ENCODE results near the gene BRCA2.
A peak's percentile ranks its signal among the peaks of the same experiment; 100 is the strongest.

The BRCA2 gene

GRCh38 chr13:32431361-32431760 lies 116.1 kb downstream of the BRCA2 start:
- no peak for DNase-seq

GRCh38 chr13:32432856-32433255 lies 117.5 kb downstream of the BRCA2 start:
- DNase-seq, result no peak

- DNase-seq, result no peak
Measured at GRCh38 chr13:32438871-32439270, 123.6 kb downstream of the BRCA2 start.

GRCh38 chr13:32443111-32443510 lies 127.8 kb downstream of the BRCA2 start:
- peak; percentile 38 for DNase-seq

- no peak for DNase-seq
Measured at GRCh38 chr13:32445461-32445860, 130.2 kb downstream of the BRCA2 start.

- no peak for DNase-seq
Measured at GRCh38 chr13:32446220-32446619, 130.9 kb downstream of the BRCA2 start.

- DNase-seq, result no peak
Measured at GRCh38 chr13:32446773-32447465, 131.6 kb downstream of the BRCA2 start.

- no peak for DNase-seq
Measured at GRCh38 chr13:32447894-32448623, 132.8 kb downstream of the BRCA2 start.

GRCh38 chr13:32448972-32449371 lies 133.7 kb downstream of the BRCA2 start:
- DNase-seq, result no peak

Measured in SHP77 treated with DMSO at 0.1 percent for 48 hours (cell line).